NCI-H128 (cell line): ENCODE data around the gene CHCHD6.
A peak's percentile ranks its signal among the peaks of the same experiment; 100 is the strongest.
"Not testable (repeated sequence)": the region's sequence is repeated elsewhere in the genome, so short reads cannot be mapped to it uniquely, and the experiment has no call there.

Experiments
- DNase-seq: peaks from one replicate; lab custom pipeline; 2025; ENCODE audit not compliant: unreplicated experiment; lab: John Stamatoyannopoulos, UW

Gene CHCHD6

GRCh38 chr3:126765187-126766069, 61.4 kb downstream of the CHCHD6 start:
- no peak for DNase-seq

- DNase-seq, result no peak
Observed at GRCh38 chr3:126766653-126767052, 62.6 kb downstream of the CHCHD6 start.

- no peak for DNase-seq
Observed at GRCh38 chr3:126768903-126769302, 64.9 kb downstream of the CHCHD6 start.

GRCh38 chr3:126770096-126770495, 66.1 kb downstream of the CHCHD6 start:
- no peak for DNase-seq

- DNase-seq, result no peak
Observed at GRCh38 chr3:126773167-126773566, 69.1 kb downstream of the CHCHD6 start.

GRCh38 chr3:126773783-126774182, 69.7 kb downstream of the CHCHD6 start:
- DNase-seq, result no peak

- no peak for DNase-seq
Observed at GRCh38 chr3:126777366-126777765, 73.3 kb downstream of the CHCHD6 start.

GRCh38 chr3:126780666-126781065, 76.6 kb downstream of the CHCHD6 start:
- DNase-seq, result no peak

GRCh38 chr3:126781406-126781805, 77.4 kb downstream of the CHCHD6 start:
- no peak for DNase-seq

GRCh38 chr3:126781889-126782491, 78.0 kb downstream of the CHCHD6 start:
- DNase-seq, result no peak

GRCh38 chr3:126782536-126782935, 78.5 kb downstream of the CHCHD6 start:
- no peak for DNase-seq

- no peak for DNase-seq
Observed at GRCh38 chr3:126784254-126784653, 80.2 kb downstream of the CHCHD6 start.

GRCh38 chr3:126791320-126791719, 87.3 kb downstream of the CHCHD6 start:
- DNase-seq, result not testable (repeated sequence)

GRCh38 chr3:126792998-126793397, 89.0 kb downstream of the CHCHD6 start:
- no peak for DNase-seq

GRCh38 chr3:126797563-126797962, 93.5 kb downstream of the CHCHD6 start:
- DNase-seq, result no peak

- no peak for DNase-seq
Observed at GRCh38 chr3:126798521-126798920, 94.5 kb downstream of the CHCHD6 start.

GRCh38 chr3:126799099-126799498, 95.1 kb downstream of the CHCHD6 start:
- DNase-seq, result no peak

- DNase-seq, result not testable (repeated sequence)
Observed at GRCh38 chr3:126801312-126801711, 97.3 kb downstream of the CHCHD6 start.

- no peak for DNase-seq
Observed at GRCh38 chr3:126807795-126808194, 103.8 kb downstream of the CHCHD6 start.

GRCh38 chr3:126811530-126811929, 107.5 kb downstream of the CHCHD6 start:
- DNase-seq, result no peak

- no peak for DNase-seq
Observed at GRCh38 chr3:126816298-126816697, 112.3 kb downstream of the CHCHD6 start.

GRCh38 chr3:126816986-126817777, 113.1 kb downstream of the CHCHD6 start:
- DNase-seq, result peak; percentile 3
